Measurements from ENCODE around the gene TTBK1.
A peak's percentile ranks its signal among the peaks of the same experiment; 100 is the strongest.

Gene TTBK1

DNA sequence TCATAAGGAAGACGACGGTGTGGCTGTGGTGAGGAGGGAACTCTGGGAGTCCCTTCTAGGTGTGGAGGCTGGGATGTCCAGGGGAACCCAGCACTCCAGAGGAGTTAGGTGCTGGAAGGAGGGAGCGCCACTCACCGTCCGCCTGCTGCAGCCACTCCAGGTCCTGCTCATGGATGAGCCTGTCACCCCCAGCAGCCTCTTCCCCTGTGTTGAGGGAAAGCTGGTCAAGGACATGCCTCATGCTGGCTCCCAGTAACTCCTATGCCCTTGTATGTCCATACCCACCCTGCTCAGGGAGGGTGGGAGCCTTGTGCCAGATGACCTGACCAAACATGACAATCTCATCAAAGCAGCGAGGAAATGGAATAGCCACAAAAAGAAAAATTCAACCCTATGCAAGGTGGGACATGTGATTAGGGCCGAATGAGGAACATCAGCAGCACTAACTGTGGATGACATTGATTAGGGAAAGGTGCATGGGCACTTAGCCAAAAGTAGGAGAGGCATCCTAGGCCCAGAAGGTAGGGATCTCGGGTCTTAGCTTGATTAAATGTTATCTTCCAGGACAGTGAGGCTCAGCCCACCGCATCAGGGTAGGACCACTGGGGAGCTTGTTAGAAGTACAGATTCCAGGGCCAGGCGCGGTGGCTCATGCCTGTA lies 17.0 kb upstream of the TTBK1 start:
- DNase-seq: no peak

DNA sequence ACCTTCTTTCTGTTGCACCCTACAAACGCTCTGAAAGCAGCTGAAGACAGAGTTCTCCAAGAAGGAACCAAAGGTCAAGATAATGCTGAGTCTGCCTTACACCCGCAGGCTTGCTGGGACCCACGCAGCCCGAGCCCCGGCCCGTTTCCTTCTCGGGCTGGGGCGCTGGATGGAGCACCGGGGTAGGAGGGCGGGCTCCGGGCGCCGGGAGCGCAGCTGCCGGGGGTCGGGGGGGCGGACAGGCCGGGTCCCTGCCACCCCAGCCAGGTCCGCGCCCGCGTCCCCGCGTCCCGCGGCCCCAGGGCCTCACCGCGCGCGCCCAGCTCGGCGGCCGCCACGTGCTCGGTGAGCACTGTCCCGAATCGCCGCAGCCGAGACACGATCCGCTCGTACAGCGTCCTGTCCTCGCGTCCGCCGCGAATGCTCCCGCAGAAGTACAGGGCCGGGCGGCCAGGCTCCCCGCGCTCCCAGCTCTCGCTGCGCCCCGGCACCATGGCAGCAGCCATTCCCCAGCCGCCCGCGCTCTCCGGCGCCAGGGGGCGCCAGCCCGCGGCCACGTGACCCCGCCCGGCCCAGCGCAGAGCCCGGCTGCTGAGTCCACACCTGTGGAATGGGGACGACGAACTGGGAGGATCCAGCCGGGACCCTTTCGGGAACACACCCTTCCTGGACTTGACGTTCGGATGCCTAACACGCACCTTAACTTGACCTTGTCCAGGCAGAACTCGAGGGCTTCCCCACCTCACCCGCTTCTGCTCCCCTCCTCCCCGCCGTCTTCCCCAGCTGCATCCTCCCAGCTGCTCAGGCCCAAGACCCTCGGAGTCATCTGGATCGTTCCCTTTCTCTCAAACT lies 14.1 kb upstream of the TTBK1 start, which contains the start of gene DNPH1:
DNPH1 (minus strand) TSS at position 531 of the 852 bp plus-strand sequence; CDS start at position 506, 25 bp downstream.
- peak; percentile 83 for DNase-seq

DNA sequence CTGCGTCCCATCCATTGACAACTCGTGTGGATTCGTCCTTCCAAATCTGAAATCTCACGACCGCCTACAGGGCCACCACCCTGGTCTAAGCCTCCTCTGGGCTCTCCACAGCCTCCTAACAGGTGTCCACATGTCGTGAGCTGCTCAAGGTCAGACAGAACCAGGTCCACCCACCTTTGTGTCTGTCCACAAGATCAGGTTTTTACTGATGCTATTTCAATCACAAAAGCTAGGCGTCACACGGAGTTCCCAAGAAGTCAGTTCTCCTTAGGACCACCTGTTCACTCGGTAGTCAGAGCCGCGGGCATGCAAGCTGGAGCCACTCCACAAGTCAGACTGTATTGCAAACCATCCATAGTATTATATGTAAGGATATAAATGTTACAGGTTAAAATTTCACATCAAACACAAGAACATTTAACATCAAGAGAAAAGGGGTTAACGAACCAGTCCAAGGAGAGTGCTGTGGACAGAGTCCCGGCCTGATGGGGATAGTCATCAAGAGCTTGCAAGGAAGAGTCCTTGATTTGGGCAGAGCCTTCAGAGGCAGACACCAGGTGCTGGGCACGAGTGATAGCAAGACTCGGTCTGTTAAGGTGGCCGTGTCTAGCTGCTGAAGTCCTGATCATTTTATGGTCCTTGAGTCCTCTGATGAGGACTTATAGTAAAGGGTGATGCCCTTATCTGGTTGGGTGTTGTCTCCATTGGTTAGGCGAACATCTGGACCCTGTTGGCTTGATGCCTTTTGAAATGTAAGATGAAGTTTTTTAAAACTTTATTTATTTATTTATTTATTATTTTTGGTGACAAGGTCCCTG lies 13.3 kb upstream of the TTBK1 start:
- DNase-seq: no peak

DNA sequence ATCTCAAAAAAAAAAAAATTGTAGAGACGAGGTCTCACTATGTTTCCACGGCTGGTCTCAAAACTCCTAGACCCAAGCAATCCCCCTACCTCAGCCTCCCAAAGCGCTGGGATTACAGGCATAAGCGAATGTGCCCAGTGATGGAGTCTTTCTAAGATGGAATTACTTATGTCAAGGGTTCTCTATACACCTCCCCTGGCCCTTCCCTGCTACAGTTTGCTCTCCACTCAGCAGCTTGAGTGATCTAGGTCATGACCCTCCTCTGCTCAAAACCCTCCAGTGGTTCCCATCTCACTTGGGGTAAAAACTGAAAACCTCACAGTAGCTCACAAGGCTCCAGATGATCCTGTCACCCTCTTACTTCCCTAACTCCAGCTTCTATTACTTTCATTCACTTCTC lies 12.2 kb upstream of the TTBK1 start:
- no peak for DNase-seq

DNA sequence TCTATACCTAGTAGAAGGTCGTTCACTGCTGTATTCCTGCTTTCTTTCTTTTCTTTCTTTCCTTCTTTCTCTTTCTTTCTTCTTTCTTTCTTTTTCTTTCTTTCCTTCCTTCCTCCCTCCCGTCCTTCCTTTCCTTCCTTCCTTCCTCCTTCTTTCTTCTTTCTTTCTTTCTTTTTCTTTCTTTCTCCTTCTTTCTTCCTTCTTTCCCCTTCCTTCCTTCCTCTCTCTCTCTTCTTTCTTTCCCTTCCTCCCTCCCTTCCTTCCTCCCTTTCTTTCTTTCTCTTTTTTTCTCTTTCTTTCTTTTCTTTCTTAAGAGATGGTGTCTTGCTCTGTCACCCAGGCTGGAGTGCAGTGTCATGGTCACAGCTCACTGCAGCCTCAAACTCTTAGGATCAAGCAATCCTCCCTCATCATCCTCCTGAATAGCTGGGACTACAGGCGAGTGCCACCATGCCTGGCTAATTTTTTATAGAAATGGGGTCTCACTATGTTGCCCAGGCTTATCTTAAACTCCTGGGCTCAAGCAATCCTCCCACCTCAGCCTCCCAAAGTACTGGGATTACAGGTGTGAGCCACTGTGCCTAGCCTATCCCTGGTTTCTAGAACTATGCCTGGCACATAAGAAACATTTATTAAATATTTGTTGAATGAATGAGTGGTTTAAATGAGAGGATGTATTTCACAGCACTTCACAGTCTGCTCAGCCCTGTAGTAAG lies 11.4 kb upstream of the TTBK1 start:
- DNase-seq: no peak

DNA sequence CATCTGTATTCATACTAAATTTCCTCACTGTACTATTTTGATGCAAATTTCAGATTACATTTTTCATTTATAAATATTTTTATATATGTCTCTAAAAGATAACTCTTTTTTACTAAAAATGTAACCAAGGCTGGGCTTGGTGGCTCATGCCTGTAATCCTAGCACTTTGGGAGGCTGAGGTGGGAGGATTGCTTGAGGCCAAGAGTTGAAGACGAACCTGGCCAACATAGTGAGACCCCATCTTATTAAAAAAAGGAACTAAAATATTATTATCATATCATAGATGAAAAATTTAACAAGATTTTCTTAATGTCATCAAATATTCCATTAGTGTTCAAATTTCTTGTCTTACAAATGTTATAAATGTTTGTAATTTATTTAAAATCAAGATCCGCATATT lies 7.4 kb upstream of the TTBK1 start:
- DNase-seq: no peak

DNA sequence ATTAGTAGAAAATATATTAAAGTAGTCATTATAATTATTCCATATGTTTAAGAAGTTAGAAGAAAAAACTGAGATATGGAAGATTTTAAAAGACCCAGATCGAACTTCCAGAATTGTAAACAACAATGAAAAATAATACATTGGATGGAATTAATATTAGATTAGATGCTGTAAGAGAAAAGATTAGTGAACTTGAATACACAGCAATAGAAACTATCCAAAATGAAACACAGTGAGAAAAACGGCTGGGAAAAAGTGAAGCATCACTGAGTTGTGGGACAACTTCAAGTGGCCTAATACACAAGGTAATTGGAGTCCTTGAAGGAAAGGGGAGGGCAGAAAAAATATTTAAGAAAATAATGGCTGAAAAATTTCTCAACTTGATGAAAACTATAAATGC lies 4.2 kb upstream of the TTBK1 start:
- DNase-seq: no peak

DNA sequence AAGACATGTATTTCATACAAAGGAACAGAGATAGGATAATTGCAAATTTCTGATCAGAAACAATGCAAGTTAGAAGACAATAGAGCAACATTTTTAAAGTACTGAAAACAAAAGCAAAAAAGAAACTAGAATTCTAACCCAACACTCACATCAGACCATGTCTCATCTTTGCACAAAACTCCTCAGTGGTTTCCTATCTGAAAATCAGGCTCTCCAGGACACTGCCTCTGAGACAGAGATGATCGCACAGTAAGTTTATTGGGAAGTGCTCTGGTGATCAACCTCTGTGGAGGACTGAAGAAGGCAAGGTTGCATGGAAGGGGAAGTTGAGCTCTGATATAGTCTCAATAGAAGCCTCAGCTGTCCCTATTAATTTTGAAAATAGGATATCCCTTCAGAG lies 2.3 kb upstream of the TTBK1 start:
- DNase-seq: no peak

DNA sequence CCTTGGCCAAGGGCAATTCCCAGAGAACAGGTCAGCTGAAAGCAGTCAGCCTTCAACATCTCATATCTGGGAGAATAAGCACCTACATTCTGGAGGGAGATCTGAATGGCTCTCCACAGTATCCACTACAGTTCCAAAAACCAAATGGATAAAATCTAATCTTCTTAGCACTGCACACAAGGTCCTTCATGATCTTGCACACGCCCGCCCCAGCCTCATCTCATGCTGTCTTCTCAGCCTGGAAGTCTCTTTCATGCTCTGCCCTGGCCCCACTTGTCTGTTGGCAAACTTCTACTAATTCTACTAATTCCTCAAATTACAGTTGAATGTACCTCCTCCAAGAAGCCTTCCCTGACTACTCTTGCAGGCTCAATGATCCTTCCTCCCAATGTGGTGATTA lies 1.8 kb upstream of the TTBK1 start:
- no peak for DNase-seq

DNA sequence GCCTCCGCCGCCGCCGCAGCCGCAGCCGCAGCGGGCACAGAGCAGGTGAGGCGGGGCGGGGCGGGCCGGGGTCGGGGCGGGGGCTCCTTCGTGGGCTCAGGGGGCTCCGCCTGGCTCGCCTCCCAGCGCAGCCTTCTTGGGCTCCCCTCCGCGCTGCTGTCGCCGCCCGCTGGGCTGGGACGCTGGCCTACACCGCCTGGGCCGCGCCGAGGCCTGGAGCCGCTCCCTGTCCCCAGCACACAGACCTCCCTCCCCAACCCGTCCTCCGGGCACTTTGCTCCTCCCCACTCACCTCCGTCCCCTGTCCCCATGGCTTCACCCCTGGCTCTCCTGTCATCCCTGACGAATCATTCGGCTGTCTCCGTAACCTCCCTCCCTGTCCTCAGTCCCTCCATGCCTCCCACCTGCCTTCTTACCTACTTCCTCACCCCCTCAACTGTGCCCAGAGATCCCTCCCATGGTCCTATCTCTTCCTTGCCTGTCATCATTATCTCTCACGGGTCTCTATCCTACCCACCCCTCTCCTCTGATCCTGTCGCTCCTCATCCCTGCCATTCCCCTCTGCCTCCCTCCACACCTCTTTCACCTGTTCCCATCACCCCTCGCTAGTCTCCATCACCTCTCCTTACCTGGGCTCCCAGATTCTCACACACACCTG lies 512 bp downstream of the TTBK1 start:
- DNase-seq: no peak

DNA sequence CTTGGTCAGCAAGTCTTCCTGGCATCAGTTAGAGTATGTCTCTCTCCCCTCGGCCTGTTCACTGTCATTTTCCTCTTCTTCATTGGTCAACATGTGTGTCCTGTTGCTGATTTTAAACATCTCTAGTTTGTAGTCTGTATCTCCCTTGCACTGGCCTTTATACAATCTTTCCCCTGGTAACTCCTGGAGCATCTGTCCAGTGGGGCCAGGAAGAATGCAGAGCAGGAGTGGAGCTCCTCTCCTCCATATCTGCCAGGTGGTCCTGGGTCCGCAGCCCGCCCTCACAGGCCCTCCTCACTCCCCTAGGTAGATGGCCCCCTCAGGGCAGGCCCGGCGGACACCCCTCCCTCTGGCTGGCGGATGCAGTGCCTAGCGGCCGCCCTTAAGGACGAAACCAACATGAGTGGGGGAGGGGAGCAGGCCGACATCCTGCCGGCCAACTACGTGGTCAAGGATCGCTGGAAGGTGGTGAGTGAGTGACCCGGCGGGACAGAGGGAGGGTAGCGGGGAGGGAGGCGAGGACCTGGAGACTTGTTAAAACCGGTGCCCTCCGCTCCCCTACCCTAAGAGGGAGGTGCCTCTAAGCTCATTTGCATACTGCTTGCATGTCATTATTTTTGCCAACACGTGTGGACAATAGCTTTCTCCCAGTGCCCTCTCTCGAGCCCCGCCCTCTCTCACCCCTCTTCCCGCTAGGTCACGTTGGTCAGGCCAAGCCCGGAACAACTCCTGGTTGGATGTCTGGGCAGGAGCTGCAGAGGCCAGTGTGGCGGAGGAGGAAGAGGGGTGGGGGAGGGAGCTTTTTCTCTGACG lies 3.2 kb downstream of the TTBK1 start:
- DNase-seq: peak; percentile 39

DNA sequence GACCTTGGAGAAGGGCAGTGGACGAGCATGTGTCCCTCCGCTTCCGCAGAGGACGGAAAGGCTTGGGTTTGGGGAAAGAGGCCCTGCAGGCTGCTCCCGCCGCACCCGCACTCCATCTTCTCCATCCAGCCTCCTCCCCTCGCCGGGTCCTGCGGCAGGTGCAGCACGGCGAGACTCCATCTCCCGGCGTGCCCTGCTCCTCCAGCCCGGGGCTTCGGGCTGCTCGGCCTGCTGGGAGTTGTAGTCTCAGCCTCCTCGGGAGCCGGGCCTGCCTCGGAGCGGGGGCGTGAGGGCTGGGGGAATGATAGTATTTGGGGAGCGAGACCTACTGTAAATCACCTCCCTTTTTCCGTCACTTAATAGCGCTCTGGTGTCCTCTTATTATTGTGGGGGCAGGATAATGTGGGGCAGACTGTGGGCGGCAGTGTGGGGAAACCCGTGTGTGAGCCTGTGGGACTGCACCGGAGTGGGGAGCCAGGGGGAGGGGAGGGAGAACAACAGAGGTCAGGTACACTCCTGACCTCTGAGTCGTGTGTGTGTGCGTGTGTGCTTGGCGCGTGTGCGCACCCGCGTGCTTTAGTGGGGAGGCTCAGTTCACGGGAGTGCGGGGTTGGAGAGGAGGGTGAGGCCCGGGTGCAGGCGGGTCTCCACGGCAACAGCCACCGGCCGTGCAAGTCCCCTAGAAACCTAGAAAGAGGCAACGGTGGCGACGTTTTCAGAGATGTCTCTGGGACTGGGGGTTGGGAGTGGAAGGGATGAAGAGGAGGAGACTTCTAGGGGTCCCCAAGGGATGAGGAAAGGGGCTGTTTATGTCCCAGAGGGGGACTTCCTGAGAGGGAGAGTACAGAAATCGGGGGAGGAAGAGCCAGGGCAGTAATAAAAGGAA lies 4.1 kb downstream of the TTBK1 start:
- peak; percentile 83 for DNase-seq

DNA sequence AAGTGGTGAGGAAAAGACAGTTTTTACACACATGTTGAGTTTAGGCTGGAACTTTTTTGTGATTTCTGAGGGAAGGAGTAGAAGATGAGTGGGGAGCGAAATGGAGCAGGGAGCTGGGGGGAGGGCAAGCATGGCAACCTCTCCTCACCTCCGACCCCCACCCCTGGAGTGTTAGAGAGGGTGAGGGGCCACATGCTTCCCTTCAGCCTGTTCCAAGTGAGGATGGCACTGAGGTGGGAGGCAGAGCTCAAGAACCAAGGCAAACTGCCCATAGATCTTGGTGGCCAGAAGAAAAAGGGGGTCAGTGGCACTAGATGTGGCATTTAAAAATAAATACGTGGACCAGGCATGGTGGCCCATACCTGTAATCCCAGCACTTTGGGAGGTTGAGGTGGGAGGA lies 4.8 kb downstream of the TTBK1 start:
- no peak for DNase-seq

DNA sequence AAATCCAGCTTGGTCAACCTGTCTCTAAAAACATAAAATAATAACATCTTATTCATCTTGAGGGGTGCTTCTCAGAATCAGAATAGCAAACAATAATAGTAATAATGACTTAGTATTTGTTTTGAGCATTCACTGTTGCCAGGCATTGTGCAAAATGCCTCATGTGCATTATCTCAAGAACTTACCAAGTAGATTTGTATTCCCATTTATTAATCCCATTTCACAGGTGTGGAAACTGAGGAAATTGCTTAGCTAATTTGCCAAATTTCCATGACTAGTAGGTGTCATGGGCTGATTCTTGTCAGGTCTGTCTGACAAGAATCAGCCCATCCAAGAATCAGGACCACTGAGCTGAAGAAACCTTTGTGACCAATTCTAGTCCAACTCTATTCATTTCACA lies 5.5 kb downstream of the TTBK1 start:
- no peak for DNase-seq

DNA sequence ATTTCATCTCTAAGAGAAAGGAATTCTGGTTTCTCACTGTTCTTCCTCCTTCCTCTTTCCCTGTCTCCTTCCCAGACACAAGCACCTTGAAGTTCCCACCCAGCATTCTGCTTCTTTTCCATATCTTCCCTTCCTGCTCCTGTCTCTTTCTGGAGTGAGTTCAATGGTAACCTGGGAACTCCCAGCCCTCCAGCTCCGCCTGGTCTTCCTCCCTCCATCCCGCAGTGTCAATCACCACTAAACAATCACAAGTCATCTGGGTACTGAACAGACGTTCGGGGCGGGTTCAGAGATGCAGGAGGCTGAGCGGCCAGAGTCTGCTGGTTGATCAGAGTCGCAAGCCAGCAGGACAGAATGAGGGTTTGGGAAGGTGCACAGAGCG lies 7.7 kb downstream of the TTBK1 start:
- no peak for DNase-seq

DNA sequence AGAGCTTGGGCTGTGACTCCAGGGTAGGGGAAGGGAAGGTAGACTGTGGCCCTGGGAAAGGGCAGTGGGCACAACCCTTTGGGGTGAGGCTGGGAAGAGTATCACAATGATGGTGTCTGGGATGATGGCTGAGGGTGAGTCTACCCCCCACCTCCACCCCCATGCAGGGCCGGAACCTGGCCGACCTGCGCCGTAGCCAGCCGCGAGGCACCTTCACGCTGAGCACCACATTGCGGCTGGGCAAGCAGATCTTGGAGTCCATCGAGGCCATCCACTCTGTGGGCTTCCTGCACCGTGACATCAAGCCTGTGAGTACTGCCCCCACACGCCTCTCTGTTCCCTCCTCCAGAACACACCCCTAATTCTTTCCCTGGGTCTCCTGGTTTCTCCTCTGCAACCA lies 10.1 kb downstream of the TTBK1 start:
- no peak for DNase-seq

DNA sequence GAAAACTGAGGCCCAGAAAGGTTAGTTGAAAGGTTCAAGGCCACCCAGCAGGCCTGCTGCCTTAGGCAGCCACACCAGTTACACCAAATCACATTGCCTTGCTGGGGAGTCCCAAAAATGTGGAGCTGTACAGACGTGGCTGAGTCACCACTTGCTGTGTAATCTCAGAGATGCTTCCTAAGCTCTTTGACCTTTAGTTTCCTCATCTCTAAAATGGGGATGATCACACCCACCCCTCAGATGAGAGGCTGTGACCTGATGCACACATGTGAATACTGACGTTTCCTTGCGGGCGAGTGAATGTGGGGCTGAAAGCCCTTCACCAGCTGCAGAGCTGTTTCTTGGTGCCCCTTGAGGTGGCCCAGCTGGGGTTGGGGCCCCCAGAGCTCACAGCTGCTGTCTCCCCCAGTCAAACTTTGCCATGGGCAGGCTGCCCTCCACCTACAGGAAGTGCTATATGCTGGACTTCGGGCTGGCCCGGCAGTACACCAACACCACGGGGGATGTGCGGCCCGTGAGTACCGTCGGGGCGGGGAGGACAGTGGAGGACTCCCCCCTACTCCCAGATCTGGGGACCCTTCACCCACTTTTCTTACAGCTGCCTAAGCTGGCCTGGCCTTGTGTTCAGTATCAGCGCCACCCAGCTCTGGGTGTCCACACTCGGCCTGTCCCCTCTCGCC lies 11.0 kb downstream of the TTBK1 start:
- no peak for DNase-seq

DNA sequence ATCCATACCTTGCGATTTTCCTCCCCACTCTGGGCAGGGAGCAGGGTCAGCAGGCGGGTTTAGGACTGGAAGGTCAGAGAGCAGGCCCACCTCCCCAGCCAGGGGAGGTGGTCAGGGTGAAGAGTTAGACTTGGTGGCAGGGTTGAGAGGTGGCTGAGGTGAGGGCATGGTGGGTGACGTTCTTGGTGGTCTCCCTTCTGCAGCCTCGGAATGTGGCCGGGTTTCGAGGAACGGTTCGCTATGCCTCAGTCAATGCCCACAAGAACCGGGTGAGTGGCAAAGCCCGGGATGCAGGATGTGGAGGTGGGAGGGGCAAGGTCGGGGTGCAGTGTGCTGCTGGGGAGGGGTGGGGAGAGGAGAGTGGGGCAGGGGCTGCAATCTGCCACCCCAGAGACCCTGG lies 11.6 kb downstream of the TTBK1 start:
- DNase-seq: no peak

DNA sequence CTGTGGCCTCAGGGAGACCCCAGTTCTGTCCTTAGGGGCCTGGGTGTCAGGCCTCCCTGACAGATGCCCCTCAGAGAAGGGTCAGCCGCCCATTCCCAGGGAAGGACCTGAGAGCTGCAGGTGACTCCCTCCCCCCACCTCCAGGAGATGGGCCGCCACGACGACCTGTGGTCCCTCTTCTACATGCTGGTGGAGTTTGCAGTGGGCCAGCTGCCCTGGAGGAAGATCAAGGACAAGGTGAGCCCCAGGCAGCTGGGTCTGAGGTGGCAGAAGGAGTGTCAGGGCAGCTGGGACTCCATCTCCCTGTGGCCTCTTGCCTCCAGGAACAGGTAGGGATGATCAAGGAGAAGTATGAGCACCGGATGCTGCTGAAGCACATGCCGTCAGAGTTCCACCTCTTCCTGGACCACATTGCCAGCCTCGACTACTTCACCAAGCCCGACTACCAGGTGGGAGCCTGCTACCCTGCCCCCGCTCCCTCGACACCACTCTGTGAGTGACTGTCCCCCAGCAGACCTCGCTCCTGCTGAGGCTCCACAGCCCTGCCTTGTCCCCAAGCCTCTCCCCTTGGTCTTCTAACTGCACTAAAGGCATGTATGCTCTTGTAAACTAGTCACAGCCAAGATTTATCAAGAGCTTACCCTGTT lies 12.2 kb downstream of the TTBK1 start:
- no peak for DNase-seq
